DOHH2 (cell line): Measurements from ENCODE around the gene TXNIP.
A peak's percentile ranks its signal among the peaks of the same experiment; 100 is the strongest.

ENCODE experiments used
- EZH2phosphoT487 ChIP-seq: fragments of 200-600 bp; sonication (generic); IDR thresholded peaks from 2 replicates; pipeline ENCODE4 v1.6.1; 2017; ENCODE audit warnings: borderline replicate concordance, mild to moderate bottlenecking, antibody characterized with exemption, low read length, moderate library complexity, mixed read lengths
- TF ChIP-seq, protein P1 (sequence below): fragments of 200-600 bp; sonication (generic); IDR thresholded peaks from one replicate; pipeline ENCODE4 v1.5.1; 2014; ENCODE audit warnings: antibody characterized with exemption, mild to moderate bottlenecking, low read depth, low read length; ENCODE audit not compliant: poor library complexity, severe bottlenecking

- TF ChIP-seq, protein P1, sequence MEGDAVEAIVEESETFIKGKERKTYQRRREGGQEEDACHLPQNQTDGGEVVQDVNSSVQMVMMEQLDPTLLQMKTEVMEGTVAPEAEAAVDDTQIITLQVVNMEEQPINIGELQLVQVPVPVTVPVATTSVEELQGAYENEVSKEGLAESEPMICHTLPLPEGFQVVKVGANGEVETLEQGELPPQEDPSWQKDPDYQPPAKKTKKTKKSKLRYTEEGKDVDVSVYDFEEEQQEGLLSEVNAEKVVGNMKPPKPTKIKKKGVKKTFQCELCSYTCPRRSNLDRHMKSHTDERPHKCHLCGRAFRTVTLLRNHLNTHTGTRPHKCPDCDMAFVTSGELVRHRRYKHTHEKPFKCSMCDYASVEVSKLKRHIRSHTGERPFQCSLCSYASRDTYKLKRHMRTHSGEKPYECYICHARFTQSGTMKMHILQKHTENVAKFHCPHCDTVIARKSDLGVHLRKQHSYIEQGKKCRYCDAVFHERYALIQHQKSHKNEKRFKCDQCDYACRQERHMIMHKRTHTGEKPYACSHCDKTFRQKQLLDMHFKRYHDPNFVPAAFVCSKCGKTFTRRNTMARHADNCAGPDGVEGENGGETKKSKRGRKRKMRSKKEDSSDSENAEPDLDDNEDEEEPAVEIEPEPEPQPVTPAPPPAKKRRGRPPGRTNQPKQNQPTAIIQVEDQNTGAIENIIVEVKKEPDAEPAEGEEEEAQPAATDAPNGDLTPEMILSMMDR = peak; percentile 88
- TF ChIP-seq EZH2phosphoT487 = no peak
These were observed 18.6 kb downstream of the TXNIP start for GRCh38 chr1:145977486-145978470.
